GM21723 (cell line): ENCODE data around the gene TMEM234.

Experiments
- ATAC-seq: cut with Tn5 transposase; IDR thresholded peaks from one replicate; pipeline ENCODE4 v1.9.1; 2021; ENCODE audit warnings: mild to moderate bottlenecking, moderate library complexity; ENCODE audit not compliant: unreplicated experiment

TMEM234 gene

GRCh38 chr1:32201011-32201855 lies 20.9 kb downstream of the TMEM234 start:
- peak; percentile 37 for ATAC-seq

- no peak for ATAC-seq
Observed at GRCh38 chr1:32200226-32201010, 21.7 kb downstream of the TMEM234 start, which contains the start of gene CCDC28B. CCDC28B (plus strand) TSS chr1:32200595; CDS start chr1:32201936, 1,341 bp downstream.

GRCh38 chr1:32199717-32200072 lies 22.5 kb downstream of the TMEM234 start:
- ATAC-seq: no peak

GRCh38 chr1:32199043-32199716 lies 23.0 kb downstream of the TMEM234 start:
- ATAC-seq: no peak

GRCh38 chr1:32198237-32199042 lies 23.7 kb downstream of the TMEM234 start:
- no peak for ATAC-seq

DNA sequence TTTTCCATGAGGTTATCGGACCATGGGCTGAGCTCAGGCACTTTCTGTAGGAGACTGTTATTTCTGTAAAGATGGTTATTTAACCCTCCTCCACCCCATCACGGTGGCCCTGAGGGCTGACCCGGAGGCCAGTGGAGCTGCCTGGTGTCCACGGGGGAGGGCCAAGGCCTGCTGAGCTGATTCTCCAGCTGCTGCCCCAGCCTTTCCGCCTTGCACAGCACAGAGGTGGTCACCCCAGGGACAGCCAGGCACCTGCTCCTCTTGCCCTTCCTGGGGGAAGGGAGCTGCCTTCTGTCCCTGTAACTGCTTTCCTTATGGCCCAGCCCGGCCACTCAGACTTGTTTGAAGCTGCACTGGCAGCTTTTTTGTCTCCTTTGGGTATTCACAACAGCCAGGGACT lies 24.3 kb downstream of the TMEM234 start:
- ATAC-seq: no peak

- ATAC-seq: no peak
Observed at GRCh38 chr1:32197074-32197473, 25.1 kb downstream of the TMEM234 start.

GRCh38 chr1:32195972-32196823 lies 26.0 kb downstream of the TMEM234 start:
- ATAC-seq: no peak

DNA sequence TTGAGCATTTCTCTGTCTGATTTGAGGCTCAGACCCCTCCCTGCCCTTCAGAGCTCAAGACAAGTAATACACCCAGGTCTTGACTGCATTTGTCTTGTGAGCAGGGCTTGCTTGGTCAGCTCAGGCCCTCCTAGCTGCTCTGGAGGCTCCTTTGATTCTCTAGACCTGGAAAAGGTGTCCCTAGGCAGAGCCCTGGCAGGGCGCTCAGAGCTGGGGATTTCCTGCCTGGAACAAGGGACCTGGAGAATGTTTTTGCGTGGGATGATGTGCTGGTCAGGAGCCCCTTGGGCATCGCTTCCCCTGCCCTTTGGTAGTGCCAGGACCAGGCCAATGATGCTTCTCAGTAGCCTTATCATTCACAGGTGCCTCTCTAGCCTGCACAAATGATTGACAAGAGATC lies 26.6 kb downstream of the TMEM234 start:
- no peak for ATAC-seq

DNA sequence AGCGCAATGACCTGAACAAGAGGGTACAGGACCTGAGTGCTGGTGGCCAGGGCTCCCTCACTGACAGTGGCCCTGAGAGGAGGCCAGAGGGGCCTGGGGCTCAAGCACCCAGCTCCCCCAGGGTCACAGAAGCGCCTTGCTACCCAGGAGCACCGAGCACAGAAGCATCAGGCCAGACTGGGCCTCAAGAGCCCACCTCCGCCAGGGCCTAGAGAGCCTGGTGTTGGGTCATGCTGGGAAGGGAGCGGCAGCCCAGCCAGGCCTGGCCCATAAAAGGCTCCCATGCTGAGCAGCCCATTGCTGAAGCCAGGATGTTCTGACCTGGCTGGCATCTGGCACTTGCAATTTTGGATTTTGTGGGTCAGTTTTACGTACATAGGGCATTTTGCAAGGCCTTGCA lies 27.2 kb downstream of the TMEM234 start:
- ATAC-seq: no peak

- ATAC-seq: no peak
Observed at GRCh38 chr1:32192220-32192948, 29.8 kb downstream of the TMEM234 start.

- ATAC-seq: no peak
Observed at GRCh38 chr1:32187850-32188249, 34.3 kb downstream of the TMEM234 start.

DNA sequence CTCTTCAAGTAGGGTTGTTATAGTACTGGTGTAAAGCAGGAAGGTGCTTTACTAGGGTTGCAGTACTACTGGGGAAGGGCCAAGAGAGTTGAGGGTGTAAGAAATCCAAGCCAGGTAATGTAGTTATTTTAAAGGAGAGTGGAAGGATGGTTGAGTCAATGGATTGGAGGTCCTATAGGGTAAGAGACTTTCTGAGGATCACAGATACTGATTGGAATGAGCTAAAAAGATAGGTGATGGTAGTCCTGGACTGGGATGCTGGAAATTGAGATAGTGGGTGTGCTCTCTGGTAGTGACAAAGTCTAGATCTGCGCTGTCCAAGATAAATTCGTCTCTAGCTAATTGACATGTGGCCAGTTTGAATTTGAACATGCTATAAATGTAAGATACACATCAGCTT lies 35.7 kb downstream of the TMEM234 start:
- no peak for ATAC-seq

DNA sequence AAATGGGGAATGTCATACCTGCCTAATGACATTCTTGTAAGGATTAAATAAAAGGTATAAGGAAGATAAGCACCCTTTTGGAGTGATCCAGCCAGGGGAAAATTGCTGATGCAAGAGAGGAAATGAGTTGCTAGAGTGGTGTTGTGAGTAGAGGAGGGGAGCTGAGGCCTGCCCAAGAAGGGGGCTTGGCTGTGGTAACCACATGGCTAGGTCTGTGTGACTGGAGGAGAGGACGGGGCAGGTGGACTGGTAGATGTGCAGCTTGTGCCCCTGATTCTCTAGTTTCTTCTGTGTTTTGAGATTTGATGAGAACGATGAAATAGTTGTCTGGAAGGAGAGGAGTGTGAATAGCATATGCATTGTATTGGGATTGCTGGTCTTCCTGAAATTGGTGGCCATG lies 36.1 kb downstream of the TMEM234 start:
- ATAC-seq: no peak

DNA sequence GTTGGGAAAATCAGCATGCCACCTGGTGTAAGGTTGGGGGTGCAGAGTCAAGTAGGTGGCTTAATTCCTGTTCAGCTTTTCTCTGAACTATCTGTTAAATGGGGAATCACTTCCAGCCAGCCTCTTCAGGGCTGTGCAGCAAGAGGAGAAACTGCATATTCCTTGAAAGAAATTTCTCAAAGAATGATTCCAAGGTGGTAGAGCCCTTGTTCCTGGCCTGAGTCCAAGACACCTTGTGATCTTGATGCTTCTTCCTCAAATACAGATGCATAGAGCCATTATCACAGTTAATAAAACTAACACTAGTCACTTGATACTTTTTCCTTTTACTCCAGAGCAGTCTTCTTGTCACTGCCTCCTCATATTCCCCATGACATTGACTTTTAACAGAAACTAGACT lies 37.5 kb downstream of the TMEM234 start:
- ATAC-seq: no peak

GRCh38 chr1:32182060-32182459 lies 40.1 kb downstream of the TMEM234 start:
- ATAC-seq: no peak

DNA sequence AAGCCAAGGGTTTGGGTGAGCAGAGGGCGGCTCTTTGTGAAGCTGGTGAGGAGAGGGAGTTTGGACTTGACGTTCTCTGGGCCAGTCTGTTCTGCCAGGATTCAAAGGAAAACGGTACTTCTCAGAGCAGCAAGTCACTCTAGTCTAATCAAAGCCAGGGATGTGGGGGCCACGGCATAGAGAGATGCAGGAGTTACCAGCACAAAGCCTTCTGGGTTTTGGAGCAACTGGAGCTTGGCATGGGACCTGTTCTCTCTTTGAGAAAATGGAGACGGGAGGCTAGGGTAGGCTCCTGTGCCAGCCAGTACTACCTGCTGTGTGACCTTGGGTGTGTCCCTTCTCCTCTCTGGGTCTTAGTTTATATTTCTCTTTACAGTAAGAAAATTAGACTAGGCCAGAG lies 40.6 kb downstream of the TMEM234 start:
- no peak for ATAC-seq

- no peak for ATAC-seq
Observed at GRCh38 chr1:32181065-32181464, 41.1 kb downstream of the TMEM234 start.
